Endodermal cell (in vitro differentiated cells): ENCODE measurements around the gene CHCT1. TPM values are rescaled to one million over a fixed set of nuclear protein-coding genes. Genes with fewer than 3 reads are reported as not detected.

Source experiments
- DNase-seq: peaks from one replicate; pipeline ENCODE4 v3.0.0-alpha.2; 2017
- H3K27ac ChIP-seq: 2 replicates; pipeline ENCODE4 v1.5.1; 2013; ENCODE audit warnings: mild to moderate bottlenecking, low read depth, low read length, moderate library complexity
- H3K27me3 ChIP-seq: 2 replicates; pipeline ENCODE4 v1.6.1; 2013; ENCODE audit warnings: mild to moderate bottlenecking, low read length, moderate library complexity; ENCODE audit not compliant: insufficient read depth, control insufficient read depth, poor library complexity, severe bottlenecking
- H3K36me3 ChIP-seq: 2 replicates; pipeline ENCODE4 v1.7.0; 2013; ENCODE audit warnings: mild to moderate bottlenecking, low read length, moderate library complexity; ENCODE audit not compliant: control insufficient read depth, insufficient read depth
- H3K4me1 ChIP-seq: one replicate; pipeline ENCODE4 v1.7.0; 2013; ENCODE audit warnings: low read length; ENCODE audit not compliant: control insufficient read depth, insufficient read depth
- H3K4me3 ChIP-seq: 2 replicates; pipeline ENCODE4 v1.5.1; 2013; ENCODE audit warnings: mild to moderate bottlenecking, low read length, moderate library complexity
- H3K9ac ChIP-seq: 2 replicates; pipeline ENCODE4 v1.6.1; 2013; ENCODE audit warnings: mild to moderate bottlenecking, low read length, moderate library complexity; ENCODE audit not compliant: poor library complexity, severe bottlenecking; ENCODE audit errors: extremely low read depth
- H3K9me3 ChIP-seq: 2 replicates; pipeline ENCODE4 v1.6.1; 2013; ENCODE audit warnings: mild to moderate bottlenecking, low read length, moderate library complexity; ENCODE audit not compliant: control insufficient read depth
- H3K27ac Mint-ChIP-seq: 2 replicates; pipeline ENCODE4 v1.8.0; 2020; ENCODE audit warnings: mixed read lengths
- H3K27me3 Mint-ChIP-seq: 2 replicates; pipeline ENCODE4 v1.8.0; 2021; ENCODE audit warnings: mild to moderate bottlenecking, mixed read lengths; ENCODE audit not compliant: insufficient read depth
- H3K36me3 Mint-ChIP-seq: 2 replicates; pipeline ENCODE4 v1.8.0; 2020; ENCODE audit warnings: low read depth, mixed read lengths
- H3K4me1 Mint-ChIP-seq: 2 replicates; pipeline ENCODE4 v1.8.0; 2020; ENCODE audit warnings: mixed read lengths
- H3K4me3 Mint-ChIP-seq: 2 replicates; pipeline ENCODE4 v1.8.0; 2020; ENCODE audit warnings: mild to moderate bottlenecking, moderate library complexity, mixed read lengths
- H3K9me3 Mint-ChIP-seq: 2 replicates; pipeline ENCODE4 v1.8.0; 2020; ENCODE audit warnings: mild to moderate bottlenecking, mixed read lengths
- WGBS, 2 experiments: methylation state at CpG; one replicate each; pipeline versions ENCODE4 v1.1.5 to v1.1.7; 2013; ENCODE audit warnings: missing lambda C conversion rate in 2 of 2, mixed read lengths in 1 of 2; ENCODE audit not compliant: insufficient coverage in 1 of 2, insufficient read length in 1 of 2; 5-methylcytosine and 5-hydroxymethylcytosine counted together
- total RNA-seq, 2 donors: library from RNA; stranded (reverse); fragmentation: NEBNext Ultra II Directional in 1 of 2; extraction: Animal tissue kit (Norgen Biotek cat#: 25700) in 1 of 2; gene quantifications; 2 replicates in 1 of 2; 3 replicates in 1 of 2; pipeline ENCODE4 v1.2.1, GENCODE V29; 2021
- TF ChIP-seq, protein P1 (sequence below): fragments of 200-600 bp; sonication (generic); conservative IDR thresholded peaks from 2 replicates; pipeline ENCODE4 v1.5.0; 2021; ENCODE audit warnings: antibody characterized with exemption, mild to moderate bottlenecking

The CHCT1 gene
- total RNA-seq, 2 donors from 2014 or later = not detected

DNA sequence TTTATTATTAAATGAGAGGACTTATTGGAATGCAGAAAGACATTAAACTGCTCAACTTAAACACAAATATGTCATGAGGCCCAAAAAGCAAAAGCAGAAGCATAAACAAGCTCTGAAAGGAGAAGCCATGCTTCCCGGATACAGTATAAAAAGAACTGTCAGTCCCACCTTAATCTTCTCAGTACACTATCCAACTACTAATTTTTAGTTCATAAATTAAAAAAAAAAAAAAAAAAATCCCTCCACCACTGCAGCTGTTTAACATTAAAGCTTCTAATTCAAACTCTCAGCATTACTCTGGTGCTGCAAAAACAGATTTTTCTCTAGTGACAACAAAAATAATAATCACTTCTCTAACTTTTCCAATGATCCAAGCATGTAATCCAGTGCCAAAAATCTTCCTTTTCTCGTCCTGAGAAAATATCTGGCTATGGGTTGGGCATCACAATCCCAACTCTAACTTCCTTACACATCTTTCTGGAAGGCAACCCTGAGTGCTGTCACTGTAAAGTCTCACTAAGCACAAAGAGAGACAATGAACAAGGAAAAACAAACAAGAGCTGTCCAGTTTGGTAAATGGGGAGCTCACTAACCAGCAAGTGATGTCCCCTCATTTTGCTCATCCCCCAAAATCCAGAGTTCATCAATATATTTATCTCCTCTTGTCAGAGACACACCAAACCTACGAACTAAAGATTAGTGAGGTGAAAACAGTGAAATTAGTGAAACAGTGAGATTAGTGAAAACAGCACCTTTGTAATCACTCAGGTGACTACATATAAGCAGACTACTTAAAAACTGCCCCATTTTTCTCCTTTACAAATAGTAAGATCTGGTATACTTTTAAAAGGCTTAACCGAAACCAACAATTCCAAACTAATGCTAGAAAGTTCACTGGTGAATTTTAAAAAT, 35.9 kb upstream of the CHCT1 start:
- Mint-ChIP-seq H3K4me3 (peak overlapping the region; percentile 45), H3K27ac (peak overlapping the region; percentile 91), H3K36me3 (peaks cover 4% of the 10 kb centered on the region), H3K9me3 (no peaks in the 10 kb centered on the region), H3K27me3 (no peaks in the 10 kb centered on the region), H3K4me1 (peaks cover 62% of the 10 kb centered on the region)
- WGBS, 2 experiments = 64% methylated on average over 3 of the region's 4 CpGs; no CpG with 5 or more reads in 1 of the 2 experiments
- Histone ChIP-seq H3K27ac (no peak overlapping the region), H3K4me3 (no peak overlapping the region), H3K9ac (no peak overlapping the region), H3K4me1 (no peaks in the 10 kb centered on the region), H3K27me3 (no peaks in the 10 kb centered on the region), H3K9me3 (no peaks in the 10 kb centered on the region), H3K36me3 (no peaks in the 10 kb centered on the region)
- TF ChIP-seq, protein P1, sequence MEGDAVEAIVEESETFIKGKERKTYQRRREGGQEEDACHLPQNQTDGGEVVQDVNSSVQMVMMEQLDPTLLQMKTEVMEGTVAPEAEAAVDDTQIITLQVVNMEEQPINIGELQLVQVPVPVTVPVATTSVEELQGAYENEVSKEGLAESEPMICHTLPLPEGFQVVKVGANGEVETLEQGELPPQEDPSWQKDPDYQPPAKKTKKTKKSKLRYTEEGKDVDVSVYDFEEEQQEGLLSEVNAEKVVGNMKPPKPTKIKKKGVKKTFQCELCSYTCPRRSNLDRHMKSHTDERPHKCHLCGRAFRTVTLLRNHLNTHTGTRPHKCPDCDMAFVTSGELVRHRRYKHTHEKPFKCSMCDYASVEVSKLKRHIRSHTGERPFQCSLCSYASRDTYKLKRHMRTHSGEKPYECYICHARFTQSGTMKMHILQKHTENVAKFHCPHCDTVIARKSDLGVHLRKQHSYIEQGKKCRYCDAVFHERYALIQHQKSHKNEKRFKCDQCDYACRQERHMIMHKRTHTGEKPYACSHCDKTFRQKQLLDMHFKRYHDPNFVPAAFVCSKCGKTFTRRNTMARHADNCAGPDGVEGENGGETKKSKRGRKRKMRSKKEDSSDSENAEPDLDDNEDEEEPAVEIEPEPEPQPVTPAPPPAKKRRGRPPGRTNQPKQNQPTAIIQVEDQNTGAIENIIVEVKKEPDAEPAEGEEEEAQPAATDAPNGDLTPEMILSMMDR = no peak
- DNase-seq = no peak

DNA sequence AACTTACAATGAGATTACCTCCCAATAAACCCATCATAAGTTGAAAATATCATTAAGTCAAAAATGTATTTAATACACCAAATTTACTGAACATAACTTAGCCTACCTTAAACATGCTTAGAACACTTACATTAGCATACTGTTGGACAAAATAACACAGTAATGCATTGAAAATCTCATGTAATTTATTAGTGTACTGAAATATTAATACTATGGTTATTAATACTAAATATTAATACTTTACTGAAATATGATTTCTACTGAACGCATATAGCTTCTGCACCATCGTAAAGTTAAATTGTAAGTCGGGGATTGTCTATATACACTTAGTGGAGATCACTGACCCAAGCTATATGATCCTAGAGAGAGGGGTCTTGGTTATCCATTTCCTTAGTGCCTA, 34.6 kb upstream of the CHCT1 start:
- Mint-ChIP-seq H3K4me1 (peaks cover 64% of the 10 kb centered on the region), H3K27me3 (no peaks in the 10 kb centered on the region), H3K9me3 (no peaks in the 10 kb centered on the region), H3K27ac (peak overlapping the region; percentile 24), H3K36me3 (no peaks in the 10 kb centered on the region), H3K4me3 (no peak overlapping the region)
- Histone ChIP-seq H3K4me3 (no peak overlapping the region), H3K27ac (no peak overlapping the region), H3K9ac (no peak overlapping the region), H3K27me3 (no peaks in the 10 kb centered on the region), H3K9me3 (no peaks in the 10 kb centered on the region), H3K4me1 (no peaks in the 10 kb centered on the region), H3K36me3 (no peaks in the 10 kb centered on the region)
- DNase-seq = no peak
- TF ChIP-seq, protein P1 = no peak
- WGBS, 2 experiments = 89 to 94% methylated on average over 3 of the region's 3 CpGs

DNA sequence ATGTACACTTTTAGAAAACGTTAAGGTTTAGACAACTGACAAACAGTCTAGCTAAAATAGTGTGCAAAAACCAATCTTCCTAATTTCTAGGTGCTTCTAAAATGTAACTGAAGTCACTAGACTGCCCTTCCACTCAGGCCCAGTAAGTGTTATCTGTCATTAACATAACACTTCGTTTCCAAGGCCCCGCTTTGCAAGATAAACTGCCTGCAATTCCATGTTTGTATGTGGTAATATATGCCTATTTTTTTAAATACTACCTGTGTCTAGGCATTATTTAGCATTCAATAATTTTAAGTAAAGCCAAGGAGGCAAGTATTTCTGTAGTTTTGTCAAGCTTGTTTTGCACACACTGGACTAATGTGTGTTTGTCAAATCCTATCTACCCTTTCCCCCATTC, 33.5 kb upstream of the CHCT1 start:
- peaks cover 64% of the 10 kb centered on the region for H3K4me1 Mint-ChIP-seq
- no peak for DNase-seq
- TF ChIP-seq, protein P1 = no peak
- no peaks in the 10 kb centered on the region for H3K36me3 Mint-ChIP-seq
- H3K4me3 ChIP-seq = peak overlapping the region; percentile 19
- H3K9ac ChIP-seq = no peak overlapping the region
- 5 to 18% methylated on average over 1 to 2 of the region's 3 CpGs for WGBS, 2 experiments
- no peaks in the 10 kb centered on the region for H3K9me3 ChIP-seq
- no peaks in the 10 kb centered on the region for H3K27me3 ChIP-seq
- no peaks in the 10 kb centered on the region for H3K27me3 Mint-ChIP-seq
- H3K27ac Mint-ChIP-seq = no peak overlapping the region
- no peaks in the 10 kb centered on the region for H3K9me3 Mint-ChIP-seq
- H3K4me3 Mint-ChIP-seq = peak overlapping the region; percentile 99
- H3K4me1 ChIP-seq = no peaks in the 10 kb centered on the region
- H3K36me3 ChIP-seq = no peaks in the 10 kb centered on the region
- no peak overlapping the region for H3K27ac ChIP-seq
